Measurements from ENCODE around the gene GSTT4. TPM values are rescaled to one million over a fixed set of nuclear protein-coding genes. Genes with fewer than 3 reads are reported as not detected.
"Not testable (repeated sequence)": the region's sequence is repeated elsewhere in the genome, so short reads cannot be mapped to it uniquely, and the experiment has no call there.

GSTT4 gene
- total RNA-seq, 1 donor from 2014 or later, result not detected

GRCh38 chr22:23956301-23956900 lies 48.9 kb downstream of the GSTT4 start:
- not testable (repeated sequence) for H3K36me3 Mint-ChIP-seq (ENCODE audit: low read depth); H3K4me3 Mint-ChIP-seq; H3K9me3 Mint-ChIP-seq; H3K27ac Mint-ChIP-seq (ENCODE audit: unreplicated experiment); H3K4me1 Mint-ChIP-seq; H3K27me3 Mint-ChIP-seq (ENCODE audit: low read depth)
- TF ChIP-seq, protein P1, sequence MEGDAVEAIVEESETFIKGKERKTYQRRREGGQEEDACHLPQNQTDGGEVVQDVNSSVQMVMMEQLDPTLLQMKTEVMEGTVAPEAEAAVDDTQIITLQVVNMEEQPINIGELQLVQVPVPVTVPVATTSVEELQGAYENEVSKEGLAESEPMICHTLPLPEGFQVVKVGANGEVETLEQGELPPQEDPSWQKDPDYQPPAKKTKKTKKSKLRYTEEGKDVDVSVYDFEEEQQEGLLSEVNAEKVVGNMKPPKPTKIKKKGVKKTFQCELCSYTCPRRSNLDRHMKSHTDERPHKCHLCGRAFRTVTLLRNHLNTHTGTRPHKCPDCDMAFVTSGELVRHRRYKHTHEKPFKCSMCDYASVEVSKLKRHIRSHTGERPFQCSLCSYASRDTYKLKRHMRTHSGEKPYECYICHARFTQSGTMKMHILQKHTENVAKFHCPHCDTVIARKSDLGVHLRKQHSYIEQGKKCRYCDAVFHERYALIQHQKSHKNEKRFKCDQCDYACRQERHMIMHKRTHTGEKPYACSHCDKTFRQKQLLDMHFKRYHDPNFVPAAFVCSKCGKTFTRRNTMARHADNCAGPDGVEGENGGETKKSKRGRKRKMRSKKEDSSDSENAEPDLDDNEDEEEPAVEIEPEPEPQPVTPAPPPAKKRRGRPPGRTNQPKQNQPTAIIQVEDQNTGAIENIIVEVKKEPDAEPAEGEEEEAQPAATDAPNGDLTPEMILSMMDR (conservative IDR thresholded peaks at IDR 0.05), result peak; percentile 83
- peak; percentile 86 for DNase-seq (ENCODE audit: low read depth, low spot score)

DNA sequence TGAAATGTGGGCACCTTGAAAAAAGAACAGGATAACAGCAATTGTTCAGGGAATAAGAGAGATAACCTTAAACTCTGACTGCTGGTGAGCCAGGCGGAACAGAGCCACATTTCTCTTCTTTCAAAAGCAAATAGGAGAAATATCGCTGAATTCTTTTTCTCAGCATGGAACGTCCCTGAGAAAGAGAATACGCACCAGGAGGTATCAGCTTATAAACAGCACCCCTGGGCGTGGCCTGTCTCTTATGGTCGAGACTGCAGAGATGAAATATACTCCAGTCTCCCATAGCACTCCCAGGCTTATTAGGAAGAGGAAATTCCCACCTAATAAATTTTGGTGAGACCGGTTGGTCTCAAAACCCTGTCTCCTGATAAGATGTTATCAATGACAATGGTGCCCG lies 49.4 kb downstream of the GSTT4 start:
- H3K27ac Mint-ChIP-seq (ENCODE audit: unreplicated experiment); H3K4me1 Mint-ChIP-seq; H3K36me3 Mint-ChIP-seq (ENCODE audit: low read depth); H3K4me3 Mint-ChIP-seq; DNase-seq (ENCODE audit: low read depth, low spot score); H3K9me3 Mint-ChIP-seq; H3K27me3 Mint-ChIP-seq (ENCODE audit: low read depth): not testable (repeated sequence)

- not testable (repeated sequence) for DNase-seq (ENCODE audit: low read depth, low spot score)
These were observed 50.3 kb downstream of the GSTT4 start for GRCh38 chr22:23954991-23955305.

GRCh38 chr22:23954193-23954990 lies 50.9 kb downstream of the GSTT4 start:
- H3K27me3 Mint-ChIP-seq (ENCODE audit: low read depth); DNase-seq (ENCODE audit: low read depth, low spot score); H3K4me1 Mint-ChIP-seq; H3K36me3 Mint-ChIP-seq (ENCODE audit: low read depth); H3K9me3 Mint-ChIP-seq; H3K4me3 Mint-ChIP-seq: not testable (repeated sequence)
- peak overlapping the region; percentile 13 for H3K27ac Mint-ChIP-seq (ENCODE audit: unreplicated experiment)

More at GRCh38 chr22:23954991-23955305, 50.3 kb downstream of the GSTT4 start:
- H3K36me3 Mint-ChIP-seq (ENCODE audit: low read depth); H3K27me3 Mint-ChIP-seq (ENCODE audit: low read depth); H3K9me3 Mint-ChIP-seq; H3K4me1 Mint-ChIP-seq; H3K4me3 Mint-ChIP-seq: not testable (repeated sequence)
- peak overlapping the region; percentile 13 for H3K27ac Mint-ChIP-seq (ENCODE audit: unreplicated experiment)

- H3K36me3 Mint-ChIP-seq (ENCODE audit: low read depth); H3K27ac Mint-ChIP-seq (ENCODE audit: unreplicated experiment); H3K9me3 Mint-ChIP-seq; H3K27me3 Mint-ChIP-seq (ENCODE audit: low read depth); H3K4me1 Mint-ChIP-seq; H3K4me3 Mint-ChIP-seq; DNase-seq (ENCODE audit: low read depth, low spot score): not testable (repeated sequence)
These were observed 51.8 kb downstream of the GSTT4 start for GRCh38 chr22:23953485-23953884.

DNA sequence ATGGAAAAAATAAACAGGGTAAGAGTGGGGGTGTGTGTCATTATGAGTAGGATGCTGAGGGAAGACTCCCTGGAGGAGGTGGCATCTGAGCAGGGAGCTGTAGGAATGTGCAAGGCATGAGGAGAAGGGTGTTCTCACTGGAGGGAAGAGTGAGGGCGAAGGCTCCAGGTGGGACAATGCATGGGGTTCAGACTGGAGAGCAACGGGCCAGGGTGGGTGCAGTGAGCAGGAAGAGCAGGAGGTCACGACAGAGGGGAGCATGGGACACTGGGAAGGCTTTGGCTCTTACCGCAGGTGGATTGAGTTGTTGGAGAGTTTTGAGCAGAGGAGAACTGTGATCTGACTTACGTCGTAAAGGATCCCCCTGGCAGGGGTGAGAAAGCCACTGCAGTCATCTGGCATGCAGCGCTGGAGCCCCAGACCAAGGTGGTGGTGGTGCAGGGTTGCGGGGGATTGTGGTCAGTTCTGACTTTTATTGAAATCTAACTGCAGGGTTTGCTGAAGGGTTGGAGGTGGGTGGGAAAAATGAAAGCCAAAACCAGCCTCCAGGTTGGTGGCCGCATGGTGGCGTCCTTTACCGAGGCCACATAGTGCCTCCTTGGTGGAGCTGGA lies 52.4 kb downstream of the GSTT4 start:
- H3K9me3 Mint-ChIP-seq; H3K27me3 Mint-ChIP-seq (ENCODE audit: low read depth); DNase-seq (ENCODE audit: low read depth, low spot score); H3K4me3 Mint-ChIP-seq; H3K4me1 Mint-ChIP-seq; H3K36me3 Mint-ChIP-seq (ENCODE audit: low read depth): not testable (repeated sequence)
- peak overlapping the region; percentile 73 for H3K27ac Mint-ChIP-seq (ENCODE audit: unreplicated experiment)

- H3K4me3 Mint-ChIP-seq; H3K9me3 Mint-ChIP-seq; H3K4me1 Mint-ChIP-seq; DNase-seq (ENCODE audit: low read depth, low spot score); H3K27me3 Mint-ChIP-seq (ENCODE audit: low read depth); H3K36me3 Mint-ChIP-seq (ENCODE audit: low read depth): not testable (repeated sequence)
- H3K27ac Mint-ChIP-seq (ENCODE audit: unreplicated experiment), result peak overlapping the region; percentile 81
These were observed 53.9 kb downstream of the GSTT4 start for GRCh38 chr22:23951383-23951782.

DNA sequence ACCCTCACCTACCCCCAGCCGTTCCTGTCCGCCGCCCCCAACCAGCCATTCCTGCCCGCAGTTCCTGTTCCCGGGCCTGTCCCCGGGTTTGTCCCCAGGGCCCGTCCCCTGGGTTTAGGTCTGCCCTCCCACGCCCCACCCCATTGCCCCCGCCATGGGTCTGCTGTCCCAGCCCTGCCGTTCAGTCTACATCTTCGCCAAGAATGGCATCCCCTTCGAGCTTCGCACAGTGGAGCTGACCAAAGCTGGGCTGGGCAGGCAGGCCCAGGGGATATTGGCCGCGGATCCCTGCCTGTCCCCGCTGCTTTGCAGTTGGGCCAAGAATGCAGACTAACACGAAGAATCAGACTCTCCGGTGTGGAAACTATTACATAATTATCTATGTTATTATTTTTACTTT lies 55.5 kb downstream of the GSTT4 start:
- not testable (repeated sequence) for H3K27me3 Mint-ChIP-seq (ENCODE audit: low read depth)

More for the DNA sequence above, 55.5 kb downstream of the GSTT4 start:
- H3K4me1 Mint-ChIP-seq; H3K27ac Mint-ChIP-seq (ENCODE audit: unreplicated experiment); H3K4me3 Mint-ChIP-seq; H3K9me3 Mint-ChIP-seq; H3K36me3 Mint-ChIP-seq (ENCODE audit: low read depth); DNase-seq (ENCODE audit: low read depth, low spot score): not testable (repeated sequence)

Other genes with a start within 250 kb of the GSTT4 start
- gene C22orf15, start 242.5 kb downstream of the GSTT4 start, total RNA-seq, result 0.41 and 0.79 TPM in 2 replicates
- gene CHCHD10, start 237.5 kb downstream of the GSTT4 start, total RNA-seq, result 35.8 and 38.8 TPM in 2 replicates
- gene MMP11, start 232.6 kb downstream of the GSTT4 start, total RNA-seq, result 10.8 and 11.2 TPM in 2 replicates
- 222 and 244 TPM in 2 replicates for gene SMARCB1, start 218.5 kb downstream of the GSTT4 start, total RNA-seq
- 5.7 TPM in 2 replicates for gene DERL3, start 166.4 kb downstream of the GSTT4 start, total RNA-seq
- 17.1 and 18.2 TPM in 2 replicates for gene SLC2A11, start 147.6 kb downstream of the GSTT4 start, total RNA-seq
- 637 and 642 TPM in 2 replicates for gene MIF, start 111.1 kb downstream of the GSTT4 start, total RNA-seq
- 1.8 and 2.1 TPM in 2 replicates for gene GSTT2B, start 44.3 kb downstream of the GSTT4 start, total RNA-seq
- gene DDTL, start 38.6 kb downstream of the GSTT4 start, total RNA-seq, result not detected in 2 replicates
- 72.3 and 74.0 TPM in 2 replicates for gene DDT, start 31.0 kb downstream of the GSTT4 start, total RNA-seq
- not detected in 2 replicates for gene GSTT2, start 25.3 kb downstream of the GSTT4 start, total RNA-seq
- gene CABIN1, start 5.9 kb upstream of the GSTT4 start, total RNA-seq, result 80.8 and 81.8 TPM in 2 replicates
- 0.37 and 0.66 TPM in 2 replicates for gene SUSD2, start 176.0 kb upstream of the GSTT4 start, total RNA-seq
- 0.56 and 0.59 TPM in 2 replicates for gene GGT5, start 239.6 kb upstream of the GSTT4 start, total RNA-seq